HG03280 (cell line): ENCODE measurements around the gene ZNF155.
"Not testable (repeated sequence)": the region's sequence is repeated elsewhere in the genome, so short reads cannot be mapped to it uniquely, and the experiment has no call there.

ENCODE experiments used
- ATAC-seq: cut with Tn5 transposase; IDR thresholded peaks from one replicate; pipeline ENCODE4 v1.9.1; 2021; ENCODE audit warnings: mild to moderate bottlenecking, moderate library complexity; ENCODE audit not compliant: unreplicated experiment

Gene ZNF155

DNA sequence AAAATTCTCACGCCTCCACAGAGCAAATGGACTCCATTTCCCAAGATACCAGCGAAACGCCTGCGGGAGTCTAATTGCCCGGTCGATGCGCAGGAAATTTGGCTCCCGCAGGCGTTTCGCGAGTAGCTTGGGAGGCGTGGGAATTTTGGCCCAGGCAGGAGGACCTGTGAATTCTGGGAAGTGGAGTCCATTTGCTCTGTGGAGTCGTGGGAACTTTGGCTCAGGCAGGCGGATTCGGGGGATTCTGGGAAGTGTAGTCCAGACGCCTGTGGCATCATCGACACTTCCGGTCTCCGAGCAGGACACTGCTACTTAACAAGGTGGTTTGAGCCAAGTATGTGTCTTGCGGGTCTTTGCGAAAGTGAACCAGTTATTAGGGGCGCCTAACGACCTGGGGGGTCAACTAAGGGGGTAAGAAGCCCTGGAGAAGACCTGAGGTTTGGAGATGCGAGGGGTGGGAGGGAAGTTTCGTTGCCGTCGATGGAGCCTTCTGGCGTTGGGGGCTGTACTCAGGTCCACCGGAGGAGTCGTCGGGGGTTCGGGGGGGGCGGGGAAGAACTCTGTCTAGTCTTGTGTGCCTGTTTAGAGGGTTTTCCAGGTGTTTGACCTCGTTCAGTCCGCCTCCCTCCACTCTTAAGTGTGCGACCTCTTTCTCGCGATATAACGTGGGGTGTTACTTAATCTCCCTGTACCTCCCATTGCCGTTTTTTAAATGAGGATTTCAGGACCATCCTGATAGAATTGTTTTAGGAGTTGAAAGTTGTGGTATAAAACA, at the start of gene ZNF155:
Gene ZNF155 (plus strand): TSS at position 277 of the 775 bp plus-strand sequence. CDS start 4,356 bp downstream, outside the sequence.
- peak; percentile 82 for ATAC-seq

DNA sequence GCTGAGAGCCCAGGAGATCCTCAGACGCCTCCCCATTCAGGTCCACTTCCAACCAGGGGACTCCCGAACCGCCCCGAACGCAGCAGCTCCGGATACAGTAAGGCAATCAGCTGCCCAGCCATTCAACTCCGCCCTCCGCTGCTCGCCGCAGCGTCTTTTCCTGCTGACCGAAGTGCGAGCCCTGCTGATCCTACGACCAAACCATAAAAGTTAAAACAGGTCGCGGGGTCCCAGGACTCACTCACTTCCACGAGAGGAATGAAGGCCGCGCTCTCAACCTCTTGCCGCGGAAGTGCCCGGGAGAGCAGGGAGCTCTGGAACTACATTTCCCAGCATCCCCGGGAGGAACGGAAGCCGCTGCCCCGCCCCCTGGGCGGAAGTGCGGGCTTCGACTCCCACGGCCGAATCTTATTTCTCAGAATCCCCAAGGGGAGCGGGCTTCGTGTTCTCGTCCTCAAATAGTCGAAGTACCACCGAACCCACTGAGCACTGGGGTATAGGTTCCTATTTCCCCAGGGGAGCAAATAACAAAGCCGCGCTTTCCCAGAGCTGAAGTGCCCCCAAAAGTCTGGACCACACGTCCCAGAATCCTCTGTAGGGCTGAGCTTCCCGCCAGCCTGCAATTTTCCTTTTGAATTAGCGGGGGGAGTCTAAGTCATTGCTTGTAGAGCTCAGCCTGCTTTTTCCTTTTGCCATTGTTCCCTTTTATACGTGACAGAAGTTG, 48.8 kb upstream of the ZNF155 start, which contains the start of gene ZNF45:
Gene ZNF45 (minus strand): TSS at position 298 of the 724 bp plus-strand sequence. CDS start 13,097 bp downstream, outside the sequence.
- ATAC-seq = peak; percentile 96

DNA sequence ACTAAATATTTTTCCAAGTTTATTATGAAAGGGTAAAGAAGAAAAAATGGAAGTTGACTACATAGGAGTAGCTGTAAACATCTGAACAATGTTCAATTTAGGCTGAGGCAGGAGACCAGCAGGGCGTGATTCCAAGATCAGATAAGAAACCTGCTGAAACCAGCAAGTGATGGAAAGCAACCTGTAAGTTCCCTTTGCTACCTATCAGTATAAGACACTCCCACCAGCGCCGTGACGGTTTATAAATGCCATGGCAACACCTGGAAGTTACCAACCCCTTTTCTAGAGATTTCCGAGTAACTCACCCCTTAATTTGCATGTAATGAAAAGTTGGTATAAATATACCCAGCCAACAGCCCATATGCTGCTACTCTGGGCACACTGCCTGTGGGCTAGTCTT, 47.8 kb upstream of the ZNF155 start:
- no peak for ATAC-seq

DNA sequence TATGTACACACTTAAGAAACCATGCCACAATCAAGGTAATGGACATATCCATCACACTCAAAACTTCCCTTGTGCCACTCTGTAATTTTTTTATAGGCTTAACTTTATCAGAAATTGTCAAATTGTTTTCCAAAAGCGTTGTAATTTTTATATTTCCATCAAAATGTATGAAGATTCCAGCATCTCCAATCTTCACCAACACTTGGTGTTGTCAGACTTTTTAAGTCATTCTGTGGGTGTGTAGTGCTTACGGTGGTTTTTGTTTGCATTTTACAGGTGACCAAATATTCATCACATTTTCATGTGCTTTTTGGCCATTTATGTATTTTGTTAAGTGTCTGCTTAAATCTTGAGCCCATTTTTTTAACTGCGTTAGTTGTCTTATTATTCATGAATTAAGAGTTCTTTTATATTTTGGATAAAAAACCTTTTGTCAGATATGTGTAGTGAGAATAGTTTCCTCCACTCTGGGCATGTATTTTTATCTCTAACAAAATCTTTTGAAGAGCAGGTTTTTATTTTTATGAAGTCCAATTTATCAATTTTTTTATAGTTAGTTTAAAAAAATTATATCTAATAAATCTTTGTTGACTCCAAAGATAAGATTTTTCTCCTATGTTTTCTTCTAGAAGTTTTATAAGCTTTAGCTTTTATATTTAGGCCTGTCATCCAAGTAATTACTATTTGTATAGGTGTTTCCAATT, 44.3 kb upstream of the ZNF155 start:
- ATAC-seq = no peak

DNA sequence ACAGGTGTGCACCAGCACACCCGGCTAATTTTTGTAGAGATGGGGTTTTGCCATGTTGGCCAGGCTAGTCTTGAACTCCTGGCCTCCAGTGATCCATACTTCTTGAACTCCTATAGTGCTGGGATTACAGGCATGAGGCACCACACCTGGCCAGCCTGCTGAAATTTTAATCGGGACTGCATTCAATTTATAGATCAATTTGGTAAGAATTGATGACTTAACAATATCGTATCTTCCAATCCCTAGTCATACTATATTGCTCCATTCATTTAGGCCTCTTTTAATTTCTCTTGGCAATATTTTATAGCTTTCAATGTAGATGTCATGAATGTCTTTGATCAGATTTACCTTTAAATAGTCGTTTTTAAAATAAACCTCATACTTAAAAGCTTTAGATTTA, 43.3 kb upstream of the ZNF155 start:
- no peak for ATAC-seq

DNA sequence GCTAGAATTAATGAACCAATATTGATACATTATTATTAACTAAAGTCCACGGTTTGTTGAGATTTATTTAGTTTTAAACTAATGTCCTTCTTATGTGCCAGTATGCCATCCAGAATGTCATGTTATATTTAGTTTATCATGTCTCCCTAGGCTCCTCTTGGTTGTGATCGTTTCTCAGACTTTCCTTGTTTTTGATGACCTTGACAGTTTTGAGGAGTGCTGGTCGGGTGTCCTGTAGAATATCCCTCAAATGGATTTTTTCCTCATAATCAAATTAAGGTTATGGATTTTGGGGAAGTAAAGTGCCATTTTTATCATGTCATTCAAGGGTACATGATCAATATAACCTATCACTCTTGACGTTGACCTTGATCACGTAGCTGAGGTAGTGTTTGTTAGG, 42.8 kb upstream of the ZNF155 start:
- ATAC-seq = no peak

DNA sequence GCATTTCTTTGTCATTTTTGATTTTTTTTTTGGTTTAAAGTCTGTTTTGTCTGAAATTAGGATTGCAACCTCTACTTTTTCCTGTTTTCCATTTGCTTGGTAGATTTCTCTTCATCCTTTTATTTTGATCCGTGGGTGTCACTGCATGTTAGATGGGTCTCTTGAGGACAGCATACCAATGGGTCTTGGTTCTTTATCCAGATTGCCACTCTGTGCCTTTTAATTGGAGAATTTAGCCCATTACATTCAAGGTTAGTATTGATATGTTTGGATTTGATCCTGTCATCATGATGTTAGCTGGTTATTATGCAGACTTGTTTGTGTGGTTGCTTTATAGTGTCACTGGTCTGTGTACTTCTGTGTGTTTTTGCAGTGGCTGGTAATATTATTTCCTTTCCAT, 36.6 kb upstream of the ZNF155 start:
- not testable (repeated sequence) for ATAC-seq

DNA sequence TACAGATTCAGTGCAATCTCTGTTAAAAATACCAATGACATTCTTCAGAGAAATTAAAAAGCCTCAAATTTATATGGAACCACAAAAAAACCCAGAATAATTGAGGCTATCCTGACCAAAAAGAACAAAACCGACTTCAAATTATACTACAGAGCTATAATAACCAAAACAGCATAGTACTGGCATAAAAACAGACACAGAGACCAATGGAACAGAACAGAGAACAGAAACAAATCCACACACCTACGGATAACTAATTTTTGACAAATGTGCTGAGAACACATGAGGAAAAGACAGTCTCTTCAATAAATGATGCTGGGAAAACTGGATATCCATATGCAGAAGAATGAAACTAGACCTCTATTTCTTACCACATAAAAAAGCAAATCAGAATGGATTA, 34.2 kb upstream of the ZNF155 start:
- ATAC-seq = not testable (repeated sequence)

DNA sequence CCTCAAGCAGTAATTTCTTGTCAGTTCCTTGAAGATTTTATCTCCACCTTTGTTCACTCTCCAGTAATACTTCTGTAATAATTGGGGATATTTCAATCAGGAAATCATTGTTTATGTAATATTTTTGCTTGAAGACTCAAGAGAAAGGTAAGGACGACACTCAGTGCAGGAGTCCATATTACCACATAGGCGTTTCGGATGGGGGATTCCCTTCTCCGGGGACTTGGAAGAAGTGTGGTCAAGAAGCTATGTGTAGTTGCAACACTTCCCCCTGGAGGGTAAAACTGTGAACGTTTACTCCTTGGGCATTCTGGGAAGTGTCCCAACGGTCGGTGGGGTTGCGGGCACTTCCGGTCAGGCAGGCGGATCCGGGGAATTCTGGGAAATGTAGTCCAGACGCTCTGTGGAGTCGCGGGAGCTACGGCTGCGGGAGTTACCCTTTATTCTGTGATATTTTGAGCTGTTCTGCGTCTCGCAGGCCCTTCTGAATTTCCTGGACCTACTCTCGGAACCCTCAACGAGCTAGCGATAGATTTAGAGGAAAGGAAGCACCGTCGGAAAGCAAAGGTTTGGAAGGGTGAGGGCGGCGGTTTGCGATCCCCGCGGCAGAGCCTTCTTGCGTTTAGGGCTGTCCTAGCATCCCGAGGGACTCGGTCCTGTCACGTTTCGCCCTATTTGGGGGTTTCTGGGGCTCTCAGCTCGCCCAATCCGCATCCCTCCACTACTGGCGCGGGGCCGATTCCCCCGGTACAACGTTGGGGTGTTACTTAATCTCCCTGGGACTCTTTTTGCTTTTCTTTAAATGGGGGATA, 32.9 kb upstream of the ZNF155 start, which contains the start of gene ZNF221:
Gene ZNF221 (plus strand): TSS at position 395 of the 812 bp plus-strand sequence. CDS start 11,499 bp downstream, outside the sequence.
- ATAC-seq = peak; percentile 93

DNA sequence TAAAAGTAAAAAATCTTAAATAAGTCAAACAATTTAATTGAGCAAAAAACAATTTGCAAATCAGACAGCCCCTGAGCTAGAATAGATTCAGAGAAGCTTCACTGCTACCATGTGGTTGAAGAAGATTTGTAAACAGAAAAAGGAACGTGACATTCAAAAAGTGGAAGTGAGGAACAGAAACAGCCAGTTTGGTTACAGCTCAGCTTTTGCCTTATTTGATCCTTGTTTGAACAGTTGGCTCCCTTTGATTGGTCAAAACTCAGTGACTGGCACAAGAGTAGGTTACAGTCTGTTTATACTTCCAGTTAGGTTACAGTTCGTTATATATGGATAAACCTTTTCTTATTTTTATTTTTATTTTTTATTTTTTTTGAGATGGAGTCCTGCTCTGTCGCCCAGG, 27.2 kb upstream of the ZNF155 start:
- ATAC-seq = no peak

DNA sequence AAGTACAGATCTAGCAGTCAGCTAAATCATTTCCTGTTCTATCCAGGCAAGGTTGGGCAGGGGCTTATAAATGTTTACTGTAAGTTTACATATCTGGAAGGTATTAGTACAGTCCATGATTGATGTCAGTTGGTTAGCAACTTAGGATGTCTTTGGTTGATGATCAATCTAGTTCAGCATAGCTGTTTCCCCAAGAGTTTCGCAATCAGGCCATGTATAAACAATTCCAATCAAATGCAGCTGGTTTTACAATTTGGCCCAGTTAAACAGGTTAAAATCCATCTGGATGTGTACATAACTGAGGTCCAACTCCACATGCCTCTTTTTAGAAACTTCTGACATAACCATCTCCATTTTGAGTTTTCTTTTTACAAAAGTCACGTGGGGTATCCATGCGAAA, 26.1 kb upstream of the ZNF155 start:
- no peak for ATAC-seq

DNA sequence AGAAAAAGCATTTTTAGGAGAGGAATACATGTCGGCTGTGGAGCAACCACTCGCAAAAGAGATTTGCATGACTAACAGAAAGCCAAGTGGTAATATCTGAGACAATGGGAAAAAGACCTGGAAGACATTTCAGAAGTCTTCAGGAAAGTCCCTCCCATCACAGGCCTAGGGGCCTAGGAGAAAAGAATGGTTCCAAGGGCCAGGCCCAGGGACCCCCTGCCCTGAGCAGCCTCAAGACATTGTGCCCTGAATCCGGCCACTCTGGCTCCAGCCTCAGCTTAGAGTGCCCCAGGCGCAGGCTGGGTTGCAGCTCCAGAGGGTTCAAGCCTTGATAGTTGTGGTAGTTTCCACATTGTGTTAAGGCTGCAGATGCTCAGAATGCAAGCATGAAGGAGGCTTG, 23.6 kb upstream of the ZNF155 start:
- ATAC-seq = no peak

DNA sequence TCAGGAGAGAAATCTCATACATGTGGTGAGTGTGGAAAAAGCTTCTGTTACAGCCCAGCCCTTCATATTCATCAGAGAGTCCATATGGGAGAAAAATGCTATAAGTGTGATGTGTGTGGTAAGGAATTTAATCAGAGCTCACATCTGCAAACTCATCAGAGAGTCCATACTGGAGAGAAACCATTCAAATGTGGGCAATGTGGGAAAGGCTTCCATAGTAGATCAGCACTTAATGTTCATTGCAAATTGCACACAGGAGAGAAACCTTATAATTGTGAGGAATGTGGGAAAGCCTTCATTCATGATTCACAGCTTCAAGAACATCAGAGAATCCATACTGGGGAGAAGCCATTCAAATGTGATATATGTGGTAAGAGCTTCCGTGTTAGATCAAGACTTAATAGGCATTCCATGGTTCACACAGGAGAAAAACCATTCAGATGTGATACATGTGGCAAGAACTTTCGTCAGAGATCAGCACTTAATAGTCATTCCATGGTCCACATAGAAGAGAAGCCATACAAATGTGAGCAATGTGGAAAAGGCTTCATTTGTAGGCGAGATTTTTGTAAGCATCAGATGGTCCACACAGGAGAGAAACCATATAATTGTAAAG, 17.8 kb upstream of the ZNF155 start:
- ATAC-seq = no peak

DNA sequence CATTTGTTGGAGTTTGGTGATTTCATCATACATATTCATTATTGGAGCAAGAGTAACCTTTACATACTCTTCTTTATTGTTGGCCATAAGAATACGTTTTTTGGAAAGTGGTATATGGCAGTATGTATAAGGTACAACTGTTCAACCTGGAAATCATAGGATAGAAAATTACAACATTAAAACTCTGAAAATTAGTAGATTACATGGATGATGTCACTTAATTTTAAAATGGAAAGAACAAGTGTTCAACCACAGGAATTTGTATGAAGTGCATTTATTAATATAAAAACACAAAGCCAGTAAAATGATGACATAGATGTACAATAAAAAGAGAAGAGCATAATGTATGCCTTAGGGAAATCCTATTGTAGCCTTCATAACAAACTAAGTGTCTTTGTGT, 7.3 kb upstream of the ZNF155 start:
- ATAC-seq = no peak

DNA sequence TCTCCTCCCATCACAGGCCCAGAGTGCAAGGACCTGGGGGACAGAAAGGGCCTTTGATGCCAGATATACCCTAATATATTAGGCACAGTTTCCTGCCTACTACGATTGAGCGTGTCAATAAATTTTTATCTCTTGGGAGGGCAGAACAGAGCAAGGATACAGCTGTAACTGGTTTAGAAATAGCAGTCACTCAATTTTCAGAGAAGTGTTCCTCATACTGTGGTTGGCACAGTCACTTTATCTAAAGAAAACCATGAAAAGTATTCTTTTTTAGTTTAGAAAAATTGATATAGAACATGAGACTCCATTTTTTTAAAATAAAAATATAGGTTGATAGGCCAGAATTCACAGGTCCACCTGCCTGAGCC, 460 bp upstream of the ZNF155 start:
- ATAC-seq = peak; percentile 21

DNA sequence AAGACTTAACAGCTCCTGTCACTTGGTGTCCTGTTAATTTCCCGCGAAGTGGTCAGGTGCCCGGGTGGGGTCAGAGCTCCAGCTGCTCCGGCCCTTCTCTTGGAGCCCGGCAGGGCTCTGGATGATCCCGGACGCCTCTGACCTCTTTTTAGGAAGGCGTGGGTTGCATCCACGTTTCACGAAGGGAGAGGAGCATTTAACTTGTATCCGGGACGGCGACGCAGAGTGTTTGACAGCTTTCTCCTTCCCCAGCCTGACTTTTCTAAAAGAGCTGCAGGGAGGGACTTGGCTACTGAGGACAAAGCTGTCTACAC, 656 bp downstream of the ZNF155 start:
- ATAC-seq = peak; percentile 10

DNA sequence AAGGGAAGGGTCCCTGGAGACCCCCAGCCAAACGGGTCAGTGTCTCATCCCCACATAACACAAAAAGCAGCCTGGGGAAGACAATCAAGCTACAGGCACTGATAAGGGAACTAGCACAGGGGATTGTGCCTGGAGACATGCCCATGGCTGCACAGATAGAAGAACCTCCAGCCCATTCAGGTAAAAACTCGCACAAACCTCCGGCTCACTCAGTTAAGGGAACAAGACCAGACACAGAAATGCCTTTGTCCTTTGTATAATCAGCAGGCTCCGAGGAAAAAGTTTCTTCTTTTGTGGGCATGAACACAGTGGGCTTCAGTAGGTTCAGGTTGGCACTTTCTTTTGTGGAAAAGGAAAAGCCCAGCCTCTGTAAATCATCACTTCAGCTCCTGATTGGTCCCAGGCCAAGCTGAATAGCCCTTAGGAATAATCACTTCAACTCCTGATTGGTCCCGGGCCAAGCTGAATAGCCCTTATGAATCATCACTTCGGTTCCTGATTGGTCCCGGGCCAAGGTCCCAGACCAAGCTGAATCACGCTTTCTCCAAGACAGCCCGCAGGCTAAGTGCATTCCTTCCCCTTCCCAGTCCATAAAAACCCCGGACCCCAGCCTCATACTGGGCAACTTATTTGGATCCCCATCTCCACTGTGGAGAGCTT, 13.8 kb downstream of the ZNF155 start:
- ATAC-seq = no peak

DNA sequence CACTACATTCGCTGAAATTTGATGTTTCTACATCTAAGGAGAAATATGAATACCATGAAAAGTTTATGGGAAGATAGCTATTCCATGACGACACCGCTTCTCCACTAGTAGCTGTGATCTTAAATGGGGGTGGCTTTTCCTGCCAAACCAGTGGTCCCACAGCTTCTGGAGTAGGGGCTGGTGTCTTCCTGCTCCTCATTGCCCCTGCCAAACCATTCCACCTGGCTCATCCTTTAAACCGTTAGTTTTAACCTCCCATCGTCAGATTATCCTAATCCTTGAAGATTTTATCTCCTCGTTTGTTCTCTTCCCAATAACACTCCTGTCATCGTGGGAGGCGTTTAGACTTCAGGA, 18.2 kb downstream of the ZNF155 start:
- no peak for ATAC-seq

DNA sequence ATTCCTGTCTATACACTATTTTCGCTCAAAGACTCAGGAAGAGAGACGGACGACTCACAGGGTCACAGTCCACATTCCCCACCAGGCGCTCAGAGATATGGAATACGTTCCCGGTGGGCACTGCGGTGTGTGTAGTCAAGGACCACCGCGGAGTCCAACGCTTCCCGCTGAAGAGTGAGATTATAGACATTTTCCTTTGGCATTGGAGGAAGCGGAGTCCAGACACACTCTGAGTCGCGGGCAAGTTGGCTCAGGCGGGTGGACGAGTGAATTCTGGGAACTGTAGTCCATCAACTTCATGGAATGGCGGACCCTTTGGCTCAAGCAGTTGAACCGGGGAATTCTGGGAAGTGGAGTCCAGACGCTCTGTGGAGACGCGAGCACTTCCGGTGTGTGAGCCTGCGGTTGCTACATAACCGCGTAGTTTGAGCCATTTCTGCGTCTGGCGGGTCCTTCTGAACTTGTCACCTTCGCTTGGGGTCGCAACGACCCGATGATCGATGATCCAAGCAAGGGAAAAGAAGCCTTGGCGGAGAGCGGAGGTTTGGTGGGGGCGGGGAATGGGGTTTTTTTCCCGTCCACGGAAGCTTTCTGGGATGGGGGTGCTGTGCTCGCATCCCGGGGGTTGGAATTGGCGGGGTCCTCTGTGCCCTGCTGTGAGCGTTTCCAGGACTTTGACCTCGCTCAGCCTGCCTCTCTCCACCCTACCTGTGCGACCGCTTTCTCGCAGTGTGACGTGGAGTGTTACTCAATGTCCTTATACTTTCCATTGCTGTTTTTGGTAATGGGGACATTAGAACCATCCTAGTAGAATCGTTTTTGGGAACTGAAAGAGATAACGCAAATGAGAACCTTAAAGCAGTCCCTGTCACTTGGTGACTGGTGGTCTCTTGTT, 18.8 kb downstream of the ZNF155 start, which contains the start of gene ZNF230:
Gene ZNF230 (plus strand): TSS at position 392 of the 895 bp plus-strand sequence. CDS start 4,122 bp downstream, outside the sequence.
- ATAC-seq = peak; percentile 92
